COLO829 (cell line): ENCODE results near the gene HIC2.
"Not testable (repeated sequence)": the region's sequence is repeated elsewhere in the genome, so short reads cannot be mapped to it uniquely, and the experiment has no call there.

Experiments used
- DNase-seq: peaks from one replicate; pipeline ENCODE4 v3.0.0; 2012; ENCODE audit warnings: low spot score

The HIC2 gene

DNA sequence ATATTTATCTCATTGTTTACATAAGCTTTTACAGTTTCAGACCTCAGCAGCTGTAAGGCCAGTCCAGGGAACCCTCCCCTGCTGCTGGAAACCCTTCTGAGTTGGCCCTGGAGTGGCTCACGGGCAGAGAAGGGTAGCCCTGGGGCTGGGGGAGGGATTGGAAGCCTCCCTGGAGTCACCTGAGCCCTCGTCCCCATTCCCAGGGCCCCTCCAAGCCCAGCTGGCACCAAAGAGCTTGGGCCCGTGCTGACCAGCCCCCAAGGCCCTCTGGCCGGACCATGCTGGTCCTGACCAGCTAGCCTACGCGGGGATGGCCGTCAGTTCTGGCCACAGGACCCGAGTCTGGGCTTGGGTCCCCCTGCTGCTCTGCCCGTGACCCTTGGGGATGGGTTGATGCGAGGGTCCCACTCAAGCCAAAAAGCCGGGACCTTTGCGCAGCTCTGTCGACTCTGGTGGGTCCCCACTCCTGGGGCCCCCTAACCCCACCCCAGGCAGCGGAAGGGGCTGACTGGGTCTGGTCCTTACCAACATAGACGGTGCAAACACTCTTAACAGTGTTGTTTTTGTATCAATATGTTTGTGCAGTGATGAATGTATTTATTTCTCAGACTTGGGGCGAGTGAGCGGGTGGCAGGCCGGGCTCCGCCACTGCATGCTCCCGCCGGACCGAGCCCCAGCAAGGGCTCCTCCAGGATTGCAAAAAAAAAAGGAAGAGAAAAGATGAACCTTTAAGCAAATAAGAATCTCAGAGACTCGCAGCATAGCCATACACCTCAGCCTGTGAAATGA, 32.6 kb downstream of the HIC2 start:
- DNase-seq: no peak

DNA sequence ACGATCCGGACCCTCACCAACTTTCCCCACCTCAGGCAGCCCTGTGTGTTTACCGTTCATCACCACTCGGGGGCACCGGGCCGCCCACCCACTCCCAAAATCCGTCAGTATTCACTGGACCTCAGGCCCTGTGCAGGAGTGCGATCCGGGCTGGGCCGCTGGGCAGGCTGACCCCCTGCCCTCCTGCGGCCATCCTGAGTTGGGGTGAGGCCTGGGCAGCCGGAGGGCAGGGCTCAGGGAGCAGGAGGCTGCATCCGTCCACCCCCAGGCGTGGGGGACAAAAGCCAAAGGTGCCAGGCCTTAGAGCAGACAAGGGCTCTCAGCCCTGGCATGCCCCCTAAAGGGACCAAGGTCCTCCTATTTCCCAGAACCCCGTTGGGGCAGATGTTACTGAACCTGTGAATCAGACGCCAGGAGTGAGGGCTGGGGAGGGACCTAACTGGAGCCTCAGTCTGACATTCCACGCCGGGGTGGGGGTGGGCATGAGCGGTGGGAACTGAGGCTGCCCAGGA, 33.2 kb downstream of the HIC2 start:
- DNase-seq: no peak

DNA sequence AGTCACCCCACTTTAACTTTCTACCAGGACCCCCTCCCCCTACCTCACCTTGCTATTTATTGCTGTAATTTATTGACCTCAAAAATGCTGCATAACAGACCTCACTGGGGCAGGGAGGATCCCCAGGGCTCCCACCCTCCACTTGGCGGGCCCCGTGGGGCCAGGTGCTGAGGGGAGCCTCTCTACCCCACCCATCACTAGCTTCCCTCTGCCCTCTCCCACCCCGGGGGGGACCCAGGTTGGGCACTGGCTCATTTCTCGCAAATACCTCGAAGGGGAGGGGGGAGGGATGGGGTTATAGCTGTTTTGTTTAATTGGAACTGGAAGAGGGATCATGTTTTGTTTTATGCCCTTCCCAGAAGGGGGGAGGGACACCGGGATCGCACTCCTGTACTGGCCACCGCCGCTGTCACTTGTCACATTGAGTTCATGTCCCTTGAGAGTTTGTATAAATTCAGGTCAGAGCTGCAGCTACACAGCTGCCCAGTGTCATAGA, 33.7 kb downstream of the HIC2 start:
- no peak for DNase-seq

DNA sequence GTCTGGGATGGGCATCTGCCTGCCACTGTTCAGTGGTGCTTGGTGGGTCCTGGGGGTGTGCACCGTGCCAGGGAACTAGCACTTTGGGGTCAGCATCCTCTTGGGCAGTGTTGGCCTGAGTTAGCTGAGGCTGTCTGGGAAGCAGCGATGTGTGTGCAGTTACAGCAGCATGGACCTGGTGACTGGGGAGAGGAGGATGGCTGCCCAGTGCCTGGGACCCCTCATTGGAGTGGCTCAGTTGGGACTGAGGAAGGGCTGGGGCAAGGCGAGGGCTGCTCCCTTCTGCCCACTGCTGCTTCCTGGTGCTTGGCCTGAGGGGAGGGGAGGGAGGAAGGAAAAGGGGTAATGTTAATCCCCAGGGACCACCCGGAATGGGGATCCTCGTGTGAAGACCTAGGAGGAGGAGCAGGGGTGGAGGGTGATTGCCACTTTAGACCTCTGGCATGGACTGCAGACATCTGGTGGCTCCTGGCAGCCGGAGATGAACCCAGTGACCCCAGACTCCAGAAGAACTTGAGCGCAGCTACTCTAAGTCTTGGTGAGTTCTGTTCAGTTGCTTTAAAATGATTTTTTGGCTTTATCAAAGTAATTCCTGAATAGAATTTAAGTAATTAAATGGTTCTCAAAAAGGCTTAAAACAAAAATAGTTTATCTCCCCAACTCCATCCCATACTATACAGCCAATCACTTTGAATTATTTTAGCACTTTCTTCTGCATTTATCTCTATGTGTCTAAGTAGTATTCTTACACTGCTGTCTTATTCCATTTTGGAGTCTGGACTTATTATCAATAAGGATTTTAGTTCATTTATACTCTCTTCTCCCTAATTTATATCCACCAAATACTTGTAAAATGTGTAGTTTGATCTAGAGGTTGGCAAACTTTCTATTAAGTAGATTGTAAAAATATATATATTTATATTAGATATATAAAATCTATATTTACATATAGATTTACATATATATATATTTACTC, 34.7 kb downstream of the HIC2 start:
- DNase-seq: no peak

GRCh38 chr22:21452666-21453065, 35.5 kb downstream of the HIC2 start:
- DNase-seq: not testable (repeated sequence)

DNA sequence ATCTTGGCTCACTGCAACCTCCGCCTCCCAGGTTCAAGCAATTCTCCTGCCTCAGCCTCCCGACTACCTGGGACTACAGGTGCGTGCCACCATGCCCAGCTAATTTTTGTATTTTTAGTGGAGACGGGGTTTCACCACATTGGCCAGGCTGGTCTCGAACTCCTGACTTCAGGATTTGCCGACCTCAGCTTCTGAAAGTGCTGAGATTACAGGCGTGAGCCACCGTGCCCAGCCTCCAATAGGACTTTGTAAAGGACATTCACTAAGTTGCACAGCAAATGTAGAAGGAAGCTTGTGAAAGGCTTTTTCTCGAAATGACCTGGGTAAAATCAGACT, 37.8 kb downstream of the HIC2 start:
- not testable (repeated sequence) for DNase-seq

DNA sequence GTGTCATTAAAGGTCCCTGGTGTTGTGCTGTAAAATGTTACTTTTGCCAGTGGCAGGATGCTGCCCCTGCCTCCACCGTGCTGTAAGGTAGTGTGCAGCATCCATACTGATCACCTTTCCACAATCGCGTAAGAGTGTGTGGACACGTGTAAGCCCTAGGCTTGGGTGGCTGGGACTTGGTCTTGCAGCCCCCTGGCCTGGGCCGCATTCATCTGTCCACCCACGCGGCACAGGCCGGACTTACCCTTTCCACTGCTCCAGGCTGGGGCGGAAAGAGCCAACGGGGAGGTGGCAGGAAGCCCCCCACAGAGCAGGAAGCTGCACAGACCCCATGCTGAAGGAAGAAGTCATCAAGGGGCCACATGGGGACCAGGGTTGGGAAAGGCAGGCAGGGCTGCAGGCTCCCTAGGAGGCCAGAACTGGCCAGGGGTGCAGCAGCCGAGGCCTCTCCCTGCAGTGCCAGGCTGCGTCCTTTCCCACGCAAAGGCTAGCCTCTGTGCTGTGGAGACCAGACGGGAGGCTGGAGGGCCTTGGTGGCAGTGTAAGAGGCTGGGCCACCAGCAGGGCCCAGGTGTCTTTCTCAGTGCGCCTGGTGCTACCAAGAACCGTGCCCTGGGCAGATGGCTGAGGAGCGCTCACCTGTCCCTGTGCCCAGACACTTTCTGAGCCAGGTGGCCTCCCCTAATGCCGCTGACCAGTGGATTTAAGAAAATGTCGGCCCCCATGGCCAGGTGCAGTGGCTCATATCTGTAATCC, 38.3 kb downstream of the HIC2 start:
- no peak for DNase-seq

DNA sequence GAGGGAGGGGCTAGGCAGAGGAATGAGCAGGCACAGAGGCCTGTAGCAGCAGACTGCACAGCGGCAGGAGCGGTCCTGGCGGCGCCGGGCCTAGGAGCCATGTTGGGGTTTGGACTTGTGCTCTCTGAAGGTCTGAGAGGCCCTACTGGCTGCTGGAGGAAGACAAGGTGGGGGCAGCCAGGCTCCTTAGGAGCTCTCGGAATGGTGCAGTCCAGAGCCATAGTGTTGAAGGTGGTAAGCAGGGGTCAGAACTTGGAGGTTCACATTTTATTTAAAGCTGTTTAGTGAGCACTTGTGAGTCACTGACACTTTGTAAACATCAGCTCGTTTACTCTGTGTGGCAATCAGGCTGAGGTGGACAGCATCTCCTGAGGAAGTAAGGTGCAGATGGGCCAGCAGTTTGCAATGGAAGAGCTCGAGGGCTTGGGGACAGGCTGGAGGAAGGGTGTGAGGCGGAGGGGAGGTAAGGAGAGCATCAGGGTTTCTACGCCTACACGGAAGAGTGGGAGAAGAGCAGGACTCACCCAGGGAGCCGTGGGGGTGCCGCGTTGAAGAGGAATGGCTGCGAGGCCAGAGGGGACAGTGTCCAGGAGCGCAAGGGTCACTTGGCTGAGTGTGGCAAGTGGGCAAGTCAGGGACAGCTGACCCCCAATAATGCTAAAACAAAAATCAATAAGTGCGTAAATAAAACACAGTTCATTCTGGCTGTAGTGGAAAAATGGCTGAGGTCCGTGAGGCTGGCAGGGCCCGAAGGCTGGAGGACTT, 40.0 kb downstream of the HIC2 start:
- no peak for DNase-seq

GRCh38 chr22:21462672-21463071, 45.5 kb downstream of the HIC2 start:
- not testable (repeated sequence) for DNase-seq

- not testable (repeated sequence) for DNase-seq
These were observed 50.4 kb downstream of the HIC2 start, which contains the start of gene TMEM191C for GRCh38 chr22:21467337-21468193. TMEM191C (plus strand) TSS chr22:21467387; CDS start chr22:21467460, 73 bp downstream.

GRCh38 chr22:21468194-21469096, 51.3 kb downstream of the HIC2 start:
- not testable (repeated sequence) for DNase-seq

GRCh38 chr22:21469097-21469994, 52.2 kb downstream of the HIC2 start:
- not testable (repeated sequence) for DNase-seq

GRCh38 chr22:21472984-21473383, 55.8 kb downstream of the HIC2 start:
- DNase-seq: not testable (repeated sequence)

GRCh38 chr22:21473664-21474063, 56.5 kb downstream of the HIC2 start:
- DNase-seq: not testable (repeated sequence)

DNA sequence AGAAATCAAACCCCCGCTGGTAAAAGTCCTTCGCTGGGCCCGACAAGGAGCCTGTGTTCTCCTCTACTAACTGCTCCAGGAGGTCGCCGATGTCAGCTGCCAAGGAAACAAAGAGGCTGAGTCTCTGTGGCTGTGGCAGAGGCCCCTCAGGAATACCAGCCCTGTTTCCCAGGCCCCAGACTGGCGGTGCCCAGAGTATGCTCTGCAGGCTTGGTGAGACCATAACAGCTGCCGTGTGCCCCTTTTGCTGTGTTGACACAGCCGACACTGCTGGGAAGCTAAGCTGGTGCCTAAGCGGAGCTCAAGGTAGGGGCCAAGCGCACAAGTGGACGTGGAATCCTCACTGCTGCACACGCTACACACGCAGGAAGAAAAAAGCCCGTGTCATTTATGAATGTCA, 66.9 kb downstream of the HIC2 start:
- DNase-seq: not testable (repeated sequence)

DNA sequence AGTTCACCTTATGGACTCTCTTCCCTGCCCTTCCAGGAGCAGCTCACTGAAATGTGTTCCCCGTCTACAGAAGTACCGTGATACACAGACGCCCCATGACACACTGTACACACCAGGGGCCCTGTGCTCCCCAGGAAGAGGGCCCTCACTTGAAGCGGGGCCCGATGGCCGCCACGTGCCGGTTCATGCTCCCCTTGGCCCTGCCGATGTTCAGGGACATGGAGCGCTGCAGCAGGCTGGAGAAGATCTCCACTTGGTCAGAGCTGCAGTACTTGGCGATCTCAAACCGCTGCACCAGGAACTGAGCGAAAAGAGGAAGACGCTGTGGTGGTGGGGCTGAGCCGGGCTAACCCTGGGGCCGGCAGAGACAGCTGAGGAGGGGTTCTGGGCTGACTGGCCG, 70.6 kb downstream of the HIC2 start:
- not testable (repeated sequence) for DNase-seq

GRCh38 chr22:21489149-21489680, 72.0 kb downstream of the HIC2 start:
- DNase-seq: not testable (repeated sequence)
